DND-41 (cell line): ENCODE measurements around the gene ARSH.

Experiments used
- CTCF ChIP-seq: IDR thresholded peaks from 2 replicates; pipeline ENCODE4 v1.5.1; 2012; ENCODE audit warnings: borderline replicate concordance, low read length, moderate library complexity, mild to moderate bottlenecking; ENCODE audit not compliant: poor library complexity, severe bottlenecking; ENCODE audit errors: extremely low read depth
- EZH2 ChIP-seq: IDR thresholded peaks from 3 replicates; pipeline ENCODE4 v1.6.1; 2012; ENCODE audit warnings: borderline replicate concordance, low read depth, mild to moderate bottlenecking, moderate library complexity, low read length, inconsistent platforms; ENCODE audit not compliant: severe bottlenecking

GRCh38 chrX:2960861-2961515 lies 45.4 kb upstream of the ARSH start:
- TF ChIP-seq CTCF = no peak
- TF ChIP-seq EZH2 = no peak
